ENCODE measurements around the gene RPRD1B.

The RPRD1B gene

GRCh38 chr20:38117205-38117604 is 83.7 kb downstream of the RPRD1B start:
- DNase-seq (no peak), ATAC-seq (no peak)
- Mint-ChIP-seq H3K36me3 (ENCODE audit: low read depth) (no peaks in the 10 kb centered on the region), H3K27me3 (no peaks in the 10 kb centered on the region), H3K9me3 (no peaks in the 10 kb centered on the region), H3K4me3 (no peak overlapping the region), H3K27ac (no peak overlapping the region), H3K4me1 (no peaks in the 10 kb centered on the region)

- no peaks in the 10 kb centered on the region for H3K9me3 Mint-ChIP-seq
- no peak for DNase-seq
- no peak overlapping the region for H3K27ac Mint-ChIP-seq
- no peaks in the 10 kb centered on the region for H3K4me1 Mint-ChIP-seq
- H3K4me3 Mint-ChIP-seq = no peak overlapping the region
- ATAC-seq = no peak
- H3K36me3 Mint-ChIP-seq (ENCODE audit: low read depth) = no peaks in the 10 kb centered on the region
- no peaks in the 10 kb centered on the region for H3K27me3 Mint-ChIP-seq
These were observed 84.1 kb downstream of the RPRD1B start for GRCh38 chr20:38117635-38118034.

GRCh38 chr20:38119446-38119845 is 85.9 kb downstream of the RPRD1B start:
- H3K4me3 Mint-ChIP-seq = no peak overlapping the region
- H3K4me1 Mint-ChIP-seq = no peaks in the 10 kb centered on the region
- no peaks in the 10 kb centered on the region for H3K9me3 Mint-ChIP-seq
- ATAC-seq (no peak), DNase-seq (no peak)
- no peaks in the 10 kb centered on the region for H3K27me3 Mint-ChIP-seq
- no peaks in the 10 kb centered on the region for H3K36me3 Mint-ChIP-seq (ENCODE audit: low read depth)
- H3K27ac Mint-ChIP-seq = no peak overlapping the region

GRCh38 chr20:38120625-38120988 is 87.1 kb downstream of the RPRD1B start:
- DNase-seq (no peak), ATAC-seq (no peak)
- Mint-ChIP-seq H3K27me3 (no peaks in the 10 kb centered on the region), H3K36me3 (ENCODE audit: low read depth) (no peaks in the 10 kb centered on the region), H3K9me3 (no peaks in the 10 kb centered on the region), H3K4me1 (no peaks in the 10 kb centered on the region), H3K4me3 (no peak overlapping the region), H3K27ac (no peak overlapping the region)

- H3K27ac Mint-ChIP-seq = no peak overlapping the region
- no peaks in the 10 kb centered on the region for H3K36me3 Mint-ChIP-seq (ENCODE audit: low read depth)
- DNase-seq (no peak), ATAC-seq (no peak)
- H3K4me3 Mint-ChIP-seq = no peak overlapping the region
- H3K4me1 Mint-ChIP-seq = no peaks in the 10 kb centered on the region
- no peaks in the 10 kb centered on the region for H3K27me3 Mint-ChIP-seq
- no peaks in the 10 kb centered on the region for H3K9me3 Mint-ChIP-seq
These were observed 88.2 kb downstream of the RPRD1B start for GRCh38 chr20:38121741-38122140.

- Mint-ChIP-seq H3K36me3 (ENCODE audit: low read depth) (no peaks in the 10 kb centered on the region), H3K4me3 (no peak overlapping the region), H3K9me3 (no peaks in the 10 kb centered on the region), H3K27ac (no peak overlapping the region), H3K27me3 (no peaks in the 10 kb centered on the region), H3K4me1 (no peaks in the 10 kb centered on the region)
- ATAC-seq (no peak), DNase-seq (no peak)
These were observed 89.6 kb downstream of the RPRD1B start for GRCh38 chr20:38123021-38123587.

- no peak for DNase-seq
These were observed 91.9 kb downstream of the RPRD1B start for GRCh38 chr20:38125157-38126056.

GRCh38 chr20:38126146-38126921 is 92.8 kb downstream of the RPRD1B start:
- H3K27me3 Mint-ChIP-seq = no peaks in the 10 kb centered on the region
- DNase-seq = no peak

More at GRCh38 chr20:38125157-38126056, 91.9 kb downstream of the RPRD1B start:
- Mint-ChIP-seq H3K27me3 (no peaks in the 10 kb centered on the region), H3K4me1 (no peaks in the 10 kb centered on the region), H3K4me3 (no peak overlapping the region), H3K9me3 (no peaks in the 10 kb centered on the region), H3K36me3 (ENCODE audit: low read depth) (no peaks in the 10 kb centered on the region), H3K27ac (no peak overlapping the region)
- no peak for ATAC-seq

GRCh38 chr20:38126932-38127621 is 93.5 kb downstream of the RPRD1B start:
- H3K27me3 Mint-ChIP-seq = no peaks in the 10 kb centered on the region

More at GRCh38 chr20:38126146-38126921, 92.8 kb downstream of the RPRD1B start:
- H3K36me3 Mint-ChIP-seq (ENCODE audit: low read depth) = no peaks in the 10 kb centered on the region
- no peaks in the 10 kb centered on the region for H3K4me1 Mint-ChIP-seq
- no peaks in the 10 kb centered on the region for H3K9me3 Mint-ChIP-seq
- no peak overlapping the region for H3K4me3 Mint-ChIP-seq
- no peak for ATAC-seq
- no peak overlapping the region for H3K27ac Mint-ChIP-seq

GRCh38 chr20:38127920-38128528 is 94.5 kb downstream of the RPRD1B start:
- DNase-seq (no peak), ATAC-seq (no peak)
- Mint-ChIP-seq H3K4me1 (no peaks in the 10 kb centered on the region), H3K9me3 (no peaks in the 10 kb centered on the region), H3K4me3 (no peak overlapping the region), H3K27me3 (no peaks in the 10 kb centered on the region), H3K27ac (no peak overlapping the region), H3K36me3 (ENCODE audit: low read depth) (no peaks in the 10 kb centered on the region)

More at GRCh38 chr20:38126932-38127621, 93.5 kb downstream of the RPRD1B start:
- no peak for DNase-seq
- no peaks in the 10 kb centered on the region for H3K4me1 Mint-ChIP-seq
- H3K36me3 Mint-ChIP-seq (ENCODE audit: low read depth) = no peaks in the 10 kb centered on the region
- H3K27ac Mint-ChIP-seq = no peak overlapping the region
- H3K9me3 Mint-ChIP-seq = no peaks in the 10 kb centered on the region
- ATAC-seq = no peak
- H3K4me3 Mint-ChIP-seq = no peak overlapping the region

GRCh38 chr20:38128691-38129090 is 95.1 kb downstream of the RPRD1B start:
- Mint-ChIP-seq H3K36me3 (ENCODE audit: low read depth) (no peaks in the 10 kb centered on the region), H3K27ac (no peak overlapping the region), H3K4me3 (no peak overlapping the region), H3K9me3 (no peaks in the 10 kb centered on the region), H3K4me1 (peaks cover under 1% of the 10 kb centered on the region), H3K27me3 (no peaks in the 10 kb centered on the region)
- no peak for ATAC-seq
- no peak for DNase-seq

- ATAC-seq (no peak), DNase-seq (no peak)
- Mint-ChIP-seq H3K27ac (no peak overlapping the region), H3K4me1 (peaks cover 3% of the 10 kb centered on the region), H3K27me3 (no peaks in the 10 kb centered on the region), H3K36me3 (ENCODE audit: low read depth) (no peaks in the 10 kb centered on the region), H3K4me3 (no peak overlapping the region), H3K9me3 (no peaks in the 10 kb centered on the region)
These were observed 95.8 kb downstream of the RPRD1B start for GRCh38 chr20:38129248-38129865.

GRCh38 chr20:38129893-38130609 is 96.5 kb downstream of the RPRD1B start:
- ATAC-seq (no peak), DNase-seq (no peak)
- H3K36me3 Mint-ChIP-seq (ENCODE audit: low read depth) = no peaks in the 10 kb centered on the region
- peaks cover 7% of the 10 kb centered on the region for H3K4me1 Mint-ChIP-seq
- no peak overlapping the region for H3K27ac Mint-ChIP-seq
- H3K4me3 Mint-ChIP-seq = no peak overlapping the region
- no peaks in the 10 kb centered on the region for H3K27me3 Mint-ChIP-seq
- H3K9me3 Mint-ChIP-seq = no peaks in the 10 kb centered on the region

All from activated naive CD8-positive, alpha-beta T cell treated with anti-CD3 and anti-CD28 coated beads, Interleukin-2, amount 50 U/mL, for 24 hours (primary cell).